ENCODE results near the gene SUMF1. TPM values are rescaled to one million over a fixed set of nuclear protein-coding genes. Genes with fewer than 3 reads are reported as not detected.

SUMF1 gene
- total RNA-seq, 1 experiment from 2014 or later = 26.6 TPM

- no peaks in the 10 kb centered on the region for H3K36me3 ChIP-seq (ENCODE audit: control insufficient read depth in 1 of 2, insufficient read depth in 2 of 2, low read length in 2 of 2)
- DNase-seq (ENCODE audit: low read depth, low spot score) (no peak), ATAC-seq (no peak)
- POLR2A ChIA-PET = no interaction called here
- peaks cover 2 to 19% of the 10 kb centered on the region in 2 experiments; a peak in 2 of 4 replicates for H3K4me1 ChIP-seq (ENCODE audit: control insufficient read depth in 1 of 2, insufficient read depth in 2 of 2, low read length in 2 of 2)
- CTCF ChIA-PET = no interaction called here
- H3K79me2 ChIP-seq (ENCODE audit: insufficient read depth, low read length) = no peaks in the 10 kb centered on the region
- no peak overlapping the region for H3K27ac ChIP-seq (ENCODE audit: low read depth, low read length)
- no peak overlapping the region for H3K4me2 ChIP-seq (ENCODE audit: low read length)
- H2AFZ ChIP-seq (ENCODE audit: low read depth, low read length, poor library complexity, severe bottlenecking) = no peak overlapping the region
- intact Hi-C loops (cut with micrococcal nuclease) = no loop called here
- no peak overlapping the region for H3K4me3 ChIP-seq (replicated peaks in 1 of 2; ENCODE audit: low read depth in 1 of 2, low read length in 2 of 2)
- H3K9ac ChIP-seq (ENCODE audit: low read length) = no peak overlapping the region
- RAD21 ChIA-PET (ENCODE audit: low non-redundant PET in 1 of 2, low total read pairs in 2 of 2, uncharacterized antibody in 2 of 2, unreplicated experiment in 2 of 2) = no interaction called here
- no peaks in the 10 kb centered on the region for H3K9me2 ChIP-seq (ENCODE audit: insufficient read depth)
- TF ChIP-seq CEBPB (IDR thresholded peaks at IDR 0.05; ENCODE audit: low read depth) = no peak
- no peak for TF ChIP-seq CTCF (IDR thresholded peaks at IDR 0.05 in 2 of 3, conservative IDR thresholded peaks at IDR 0.05 in 1 of 3; ENCODE audit: borderline replicate concordance in 1 of 3, insufficient read depth in 1 of 3, low read depth in 2 of 3, low read length in 2 of 3)
- TF ChIP-seq POLR2AphosphoS5 (IDR thresholded peaks at IDR 0.05; ENCODE audit: low read depth, low read length) = no peak
- TF ChIP-seq RAD21 (IDR thresholded peaks at IDR 0.05; ENCODE audit: low read depth) = no peak
- no peak for TF ChIP-seq POLR2A (IDR thresholded peaks at IDR 0.05; ENCODE audit: borderline replicate concordance, extremely low read depth, insufficient read depth, insufficient read length)
- TF ChIP-seq SRF (IDR thresholded peaks at IDR 0.05; ENCODE audit: low read depth) = no peak
- no peaks in the 10 kb centered on the region for H3K9me3 ChIP-seq (ENCODE audit: control insufficient read depth in 1 of 2, insufficient read depth in 1 of 2, low read depth in 1 of 2, low read length in 2 of 2)
- no TSS peak for BruUV-seq (replicated peaks)
- no peaks in the 10 kb centered on the region for H4K20me1 ChIP-seq (ENCODE audit: insufficient read depth)
- peaks cover 21% of the 10 kb centered on the region for H3K27me3 ChIP-seq (ENCODE audit: insufficient read depth, low read length)
Observed at GRCh38 chr3:4496087-4496452, 29.0 kb upstream of the SUMF1 start.

GRCh38 chr3:4495294-4496086 lies 28.4 kb upstream of the SUMF1 start:
- Histone ChIP-seq H4K20me1 (ENCODE audit: insufficient read depth) (no peaks in the 10 kb centered on the region), H3K9ac (ENCODE audit: low read length) (no peak overlapping the region), H3K79me2 (ENCODE audit: insufficient read depth, low read length) (no peaks in the 10 kb centered on the region), H2AFZ (ENCODE audit: low read depth, low read length, poor library complexity, severe bottlenecking) (no peak overlapping the region), H3K9me2 (ENCODE audit: insufficient read depth) (no peaks in the 10 kb centered on the region), H3K4me3 (replicated peaks in 1 of 2; ENCODE audit: low read depth in 1 of 2, low read length in 2 of 2) (no peak overlapping the region), H3K27ac (ENCODE audit: low read depth, low read length) (no peak overlapping the region), H3K36me3 (ENCODE audit: control insufficient read depth in 1 of 2, insufficient read depth in 2 of 2, low read length in 2 of 2) (no peaks in the 10 kb centered on the region), H3K4me1 (ENCODE audit: control insufficient read depth in 1 of 2, insufficient read depth in 2 of 2, low read length in 2 of 2) (peaks cover 2 to 19% of the 10 kb centered on the region in 2 experiments; a peak in 2 of 4 replicates), H3K9me3 (ENCODE audit: control insufficient read depth in 1 of 2, insufficient read depth in 1 of 2, low read depth in 1 of 2, low read length in 2 of 2) (no peaks in the 10 kb centered on the region), H3K4me2 (ENCODE audit: low read length) (no peak overlapping the region), H3K27me3 (ENCODE audit: insufficient read depth, low read length) (peaks cover 27% of the 10 kb centered on the region)
- intact Hi-C loops (cut with micrococcal nuclease) = no loop called here
- no peak for DNase-seq (ENCODE audit: low read depth, low spot score)
- ATAC-seq = no peak
- POLR2A ChIA-PET = no interaction called here
- BruUV-seq (replicated peaks) = no TSS peak
- RAD21 ChIA-PET (ENCODE audit: low non-redundant PET in 1 of 2, low total read pairs in 2 of 2, uncharacterized antibody in 2 of 2, unreplicated experiment in 2 of 2) = no interaction called here
- CTCF ChIA-PET = no interaction called here
- TF ChIP-seq EGR1 (IDR thresholded peaks at IDR 0.05; ENCODE audit: low read depth) (no peak), JUND (IDR thresholded peaks at IDR 0.05) (no peak), CTCF (IDR thresholded peaks at IDR 0.05 in 2 of 3, conservative IDR thresholded peaks at IDR 0.05 in 1 of 3; ENCODE audit: borderline replicate concordance in 1 of 3, insufficient read depth in 1 of 3, low read depth in 2 of 3, low read length in 2 of 3) (no peak), EZH2 (IDR thresholded peaks at IDR 0.05) (no peak), ZFX (IDR thresholded peaks at IDR 0.05) (no peak), ZNF274 (IDR thresholded peaks at IDR 0.05; ENCODE audit: low read depth, low read length) (no peak), ATF3 (IDR thresholded peaks at IDR 0.05) (no peak), FOSL1 (IDR thresholded peaks at IDR 0.05; ENCODE audit: low read depth) (no peak), EZH2phosphoT487 (IDR thresholded peaks at IDR 0.05; ENCODE audit: borderline replicate concordance) (no peak), TCF7L2 (IDR thresholded peaks at IDR 0.05; ENCODE audit: borderline replicate concordance, extremely low read depth, insufficient read depth, insufficient read length) (no peak)
